ENCODE results near the gene SYNGAP1. TPM values are rescaled to one million over a fixed set of nuclear protein-coding genes. Genes with fewer than 3 reads are reported as not detected.

Gene SYNGAP1
- total RNA-seq, 3 donors from 2014 or later (not counting 1 experiment from before 2014, with no cell fraction given), result 43.5 to 61.6 (median 55.8) TPM

- Mint-ChIP-seq H3K4me1 (peaks cover 0 to 1% of the 10 kb centered on the region in 2 donors), H3K27me3 (ENCODE audit: low read depth in 2 of 2) (no peaks in the 10 kb centered on the region), H3K36me3 (no peaks in the 10 kb centered on the region), H3K4me3 (no peak overlapping the region), H3K9me3 (no peaks in the 10 kb centered on the region), H3K27ac (no peak overlapping the region)
- DNase-seq (no peak), ATAC-seq (no peak)
- Histone ChIP-seq H3K9me3 (ENCODE audit: control insufficient read depth, insufficient read depth, low read length) (no peaks in the 10 kb centered on the region), H3K36me3 (ENCODE audit: control insufficient read depth, insufficient read depth, low read length) (no peaks in the 10 kb centered on the region), H3K27me3 (ENCODE audit: control insufficient read depth, insufficient read depth, low read length) (no peaks in the 10 kb centered on the region), H3K4me1 (ENCODE audit: control insufficient read depth, insufficient read depth, low read length) (no peaks in the 10 kb centered on the region), H3K4me3 (ENCODE audit: low read length) (no peak overlapping the region), H3K27ac (ENCODE audit: low read length) (no peak overlapping the region)
- no peak for TF ChIP-seq CTCF (IDR thresholded peaks at IDR 0.05)
- intact Hi-C loops (cut with micrococcal nuclease), result no loop called here
- 90% methylated on average over 2 of the region's 2 CpGs for WGBS (ENCODE audit: insufficient coverage)
Observed at GRCh38 chr6:33380272-33380981, 39.4 kb upstream of the SYNGAP1 start.

GRCh38 chr6:33383427-33384185, 36.3 kb upstream of the SYNGAP1 start:
- Histone ChIP-seq H3K27ac (ENCODE audit: low read length) (no peak overlapping the region), H3K4me1 (ENCODE audit: control insufficient read depth, insufficient read depth, low read length) (no peaks in the 10 kb centered on the region), H3K36me3 (ENCODE audit: control insufficient read depth, insufficient read depth, low read length) (no peaks in the 10 kb centered on the region), H3K4me3 (ENCODE audit: low read length) (no peak overlapping the region), H3K9me3 (ENCODE audit: control insufficient read depth, insufficient read depth, low read length) (no peaks in the 10 kb centered on the region), H3K27me3 (ENCODE audit: control insufficient read depth, insufficient read depth, low read length) (no peaks in the 10 kb centered on the region)
- H3K4me1 Mint-ChIP-seq, result no peaks in the 10 kb centered on the region
- H3K9me3 Mint-ChIP-seq, result no peaks in the 10 kb centered on the region
- no peak overlapping the region for H3K4me3 Mint-ChIP-seq
- DNase-seq (no peak), ATAC-seq (peak in 1 of 3 donors; percentile 24)
- TF ChIP-seq CTCF (IDR thresholded peaks at IDR 0.05), result no peak
- H3K27me3 Mint-ChIP-seq (ENCODE audit: low read depth in 2 of 2), result no peaks in the 10 kb centered on the region
- intact Hi-C loops (cut with micrococcal nuclease), result no loop called here
- no peak overlapping the region for H3K27ac Mint-ChIP-seq
- WGBS (ENCODE audit: insufficient coverage), result 76% methylated on average over 9 of the region's 10 CpGs
- H3K36me3 Mint-ChIP-seq, result no peaks in the 10 kb centered on the region

- Mint-ChIP-seq H3K27me3 (ENCODE audit: low read depth in 2 of 2) (no peaks in the 10 kb centered on the region), H3K9me3 (no peaks in the 10 kb centered on the region), H3K4me1 (no peaks in the 10 kb centered on the region), H3K36me3 (no peaks in the 10 kb centered on the region), H3K4me3 (no peak overlapping the region), H3K27ac (no peak overlapping the region)
- Histone ChIP-seq H3K4me1 (ENCODE audit: control insufficient read depth, insufficient read depth, low read length) (no peaks in the 10 kb centered on the region), H3K36me3 (ENCODE audit: control insufficient read depth, insufficient read depth, low read length) (no peaks in the 10 kb centered on the region), H3K27me3 (ENCODE audit: control insufficient read depth, insufficient read depth, low read length) (no peaks in the 10 kb centered on the region), H3K4me3 (ENCODE audit: low read length) (no peak overlapping the region), H3K9me3 (ENCODE audit: control insufficient read depth, insufficient read depth, low read length) (no peaks in the 10 kb centered on the region), H3K27ac (ENCODE audit: low read length) (no peak overlapping the region)
- intact Hi-C loops (cut with micrococcal nuclease), result no loop called here
- TF ChIP-seq CTCF (IDR thresholded peaks at IDR 0.05), result no peak
- WGBS (ENCODE audit: insufficient coverage), result 81% methylated on average over 4 of the region's 4 CpGs
- no peak for DNase-seq
- no peak for ATAC-seq
Observed at GRCh38 chr6:33384581-33385020, 35.3 kb upstream of the SYNGAP1 start.
